Caco-2 (cell line): ENCODE results near the gene HADHA. TPM values are rescaled to one million over a fixed set of nuclear protein-coding genes. Genes with fewer than 3 reads are reported as not detected.
A peak's percentile ranks its signal among the peaks of the same experiment; 100 is the strongest.

Experiments used
- BruUV-seq: library from RNA; stranded (reverse); fragments of 400-500 nt; replicated peaks from 2 replicates; lab custom pipeline; 2021; lab: Mats Ljungman, UMichigan
- CTCF ChIA-PET: fragments of 300-600 bp; sonication (Branson Sonifier 250); formaldehyde crosslinking; loops from one replicate; lab custom pipeline; 2022; ENCODE audit warnings: antibody characterized with exemption; lab: Charles Lee
- POLR2A ChIA-PET: fragments of 300-600 bp; sonication (Branson Sonifier 250); formaldehyde crosslinking; loops from one replicate; lab custom pipeline; 2022; ENCODE audit warnings: antibody characterized with exemption; lab: Charles Lee
- DNase-seq, 2 experiments: peaks; one replicate each; pipeline versions ENCODE4 v3.0.0 to v3.0.0-alpha.2; 2020 to 2022
- H3K27me3 ChIP-seq: replicated peaks from 2 replicates; pipeline ENCODE4 v1.6.0; 2011; ENCODE audit warnings: low read length; ENCODE audit not compliant: control insufficient read depth, insufficient read depth
- H3K36me3 ChIP-seq: 2 replicates; pipeline ENCODE4 v1.5.1; 2011; ENCODE audit warnings: low read length; ENCODE audit not compliant: control insufficient read depth, insufficient read depth
- H3K4me1 ChIP-seq: fragments of 250-450 bp; sonication (Bioruptor Pico); 2 replicates; pipeline ENCODE4 v1.5.1; 2020; ENCODE audit warnings: mild to moderate bottlenecking
- H3K4me3 ChIP-seq: 2 replicates; pipeline ENCODE4 v1.5.1; 2011; ENCODE audit warnings: low read depth, mild to moderate bottlenecking, control low read depth, low read length
- H3K9me3 ChIP-seq: fragments of 250-450 bp; sonication (Bioruptor Pico); 2 replicates; pipeline ENCODE4 v1.5.1; 2020; ENCODE audit warnings: mild to moderate bottlenecking, moderate library complexity
- H3K27ac Mint-ChIP-seq: one replicate; pipeline ENCODE4 v1.8.0; 2022; ENCODE audit warnings: mixed read lengths; ENCODE audit not compliant: unreplicated experiment
- H3K27me3 Mint-ChIP-seq: one replicate; pipeline ENCODE4 v1.8.0; 2022; ENCODE audit warnings: mixed read lengths; ENCODE audit not compliant: insufficient read depth, unreplicated experiment
- H3K36me3 Mint-ChIP-seq: one replicate; pipeline ENCODE4 v1.8.0; 2022; ENCODE audit warnings: mild to moderate bottlenecking, mixed read lengths; ENCODE audit not compliant: insufficient read depth, unreplicated experiment
- H3K4me1 Mint-ChIP-seq: one replicate; pipeline ENCODE4 v1.8.0; 2022; ENCODE audit warnings: low read depth, mixed read lengths; ENCODE audit not compliant: unreplicated experiment
- H3K4me3 Mint-ChIP-seq: one replicate; pipeline ENCODE4 v1.8.0; 2022; ENCODE audit warnings: mild to moderate bottlenecking, moderate library complexity, mixed read lengths; ENCODE audit not compliant: unreplicated experiment
- H3K9me3 Mint-ChIP-seq: one replicate; pipeline ENCODE4 v1.8.0; 2022; ENCODE audit warnings: mixed read lengths; ENCODE audit not compliant: unreplicated experiment
- CTCF ChIP-seq, 2 experiments: fragments of 200-600 bp in 1 of 2; IDR thresholded peaks; 1 replicate in 1 of 2; 2 replicates in 1 of 2; pipeline versions ENCODE4 v1.5.1 to v1.8.0; 2011 to 2022; ENCODE audit warnings: antibody characterized with exemption in 1 of 2, control low read depth in 1 of 2, inconsistent platforms in 1 of 2, low read depth in 1 of 2, low read length in 1 of 2, mild to moderate bottlenecking in 1 of 2, moderate library complexity in 1 of 2; ENCODE audit not compliant: insufficient read depth in 1 of 2, severe bottlenecking in 1 of 2, unreplicated experiment in 1 of 2
- intact Hi-C: fragments of 100-400 bp; cut with micrococcal nuclease; formaldehyde crosslinking; loops from one replicate; pipeline ENCODE4 v1.10.0; 2022; ENCODE audit not compliant: unreplicated experiment
- total RNA-seq: library from RNA; stranded (reverse); gene quantifications from 2 replicates; pipeline ENCODE4 v1.2.3, GENCODE V29; 2022

Gene HADHA
- total RNA-seq, 1 experiment from 2014 or later, result 143 TPM

GRCh38 chr2:26178746-26179436 lies 65.5 kb downstream of the HADHA start:
- Histone ChIP-seq H3K27me3 (no peaks in the 10 kb centered on the region), H3K4me3 (peak overlapping the region; percentile 66), H3K9me3 (no peaks in the 10 kb centered on the region), H3K4me1 (peaks cover 4% of the 10 kb centered on the region; the same call in 1 of the 2 replicates), H3K36me3 (peaks cover 2% of the 10 kb centered on the region; the same call in 1 of the 2 replicates)
- H3K27me3 Mint-ChIP-seq, result no peaks in the 10 kb centered on the region
- H3K4me3 Mint-ChIP-seq, result peak overlapping the region; percentile 69
- peaks cover 10% of the 10 kb centered on the region for H3K4me1 Mint-ChIP-seq
- intact Hi-C loops, result no loop called here
- no peak for TF ChIP-seq CTCF (IDR thresholded peaks at IDR 0.05; ENCODE audit: insufficient read depth in 1 of 2, low read depth in 1 of 2, low read length in 1 of 2, severe bottlenecking in 1 of 2, unreplicated experiment in 1 of 2)
- BruUV-seq, result no TSS peak
- H3K27ac Mint-ChIP-seq, result no peak overlapping the region
- H3K36me3 Mint-ChIP-seq, result no peaks in the 10 kb centered on the region
- no peaks in the 10 kb centered on the region for H3K9me3 Mint-ChIP-seq
- POLR2A ChIA-PET, result no interaction called here
- CTCF ChIA-PET, result no interaction called here
- DNase-seq, result peak; percentile 38 to 40

GRCh38 chr2:26178246-26178645 lies 66.2 kb downstream of the HADHA start:
- Mint-ChIP-seq H3K27ac (no peak overlapping the region), H3K36me3 (no peaks in the 10 kb centered on the region), H3K9me3 (no peaks in the 10 kb centered on the region), H3K4me1 (peaks cover 10% of the 10 kb centered on the region), H3K4me3 (peak overlapping the region; percentile 69), H3K27me3 (no peaks in the 10 kb centered on the region)
- no peak for TF ChIP-seq CTCF (IDR thresholded peaks at IDR 0.05; ENCODE audit: insufficient read depth in 1 of 2, low read depth in 1 of 2, low read length in 1 of 2, severe bottlenecking in 1 of 2, unreplicated experiment in 1 of 2)
- H3K27me3 ChIP-seq, result no peaks in the 10 kb centered on the region
- POLR2A ChIA-PET, result no interaction called here
- intact Hi-C loops, result no loop called here
- no peaks in the 10 kb centered on the region for H3K9me3 ChIP-seq
- CTCF ChIA-PET, result no interaction called here
- H3K4me1 ChIP-seq, result peaks cover 4% of the 10 kb centered on the region; the same call in 1 of the 2 replicates
- peak overlapping the region; percentile 66 for H3K4me3 ChIP-seq
- BruUV-seq, result no TSS peak
- H3K36me3 ChIP-seq, result peaks cover 2% of the 10 kb centered on the region; the same call in 1 of the 2 replicates
- DNase-seq, result peak in 1 of 2 experiments; percentile 12

- TF ChIP-seq CTCF (IDR thresholded peaks at IDR 0.05; ENCODE audit: insufficient read depth in 1 of 2, low read depth in 1 of 2, low read length in 1 of 2, severe bottlenecking in 1 of 2, unreplicated experiment in 1 of 2), result no peak
- no TSS peak for BruUV-seq
- DNase-seq, result peak in 1 of 2 experiments; percentile 19
- Mint-ChIP-seq H3K9me3 (no peaks in the 10 kb centered on the region), H3K27me3 (no peaks in the 10 kb centered on the region), H3K36me3 (no peaks in the 10 kb centered on the region), H3K4me1 (peaks cover 10% of the 10 kb centered on the region), H3K4me3 (no peak overlapping the region), H3K27ac (no peak overlapping the region)
- no peaks in the 10 kb centered on the region for H3K9me3 ChIP-seq
- no peak overlapping the region for H3K4me3 ChIP-seq
- H3K4me1 ChIP-seq, result peaks cover 4% of the 10 kb centered on the region; the same call in 1 of the 2 replicates
- ChIA-PET CTCF (no interaction called here), POLR2A (no interaction called here)
- no peaks in the 10 kb centered on the region for H3K27me3 ChIP-seq
- intact Hi-C loops, result no loop called here
- peaks cover 2% of the 10 kb centered on the region; the same call in 1 of the 2 replicates for H3K36me3 ChIP-seq
Observed at GRCh38 chr2:26177122-26177521, 67.3 kb downstream of the HADHA start.
